Measurements from ENCODE around the gene IDH3A. TPM values are rescaled to one million over a fixed set of nuclear protein-coding genes. Genes with fewer than 3 reads are reported as not detected.
"Not testable (repeated sequence)": the region's sequence is repeated elsewhere in the genome, so short reads cannot be mapped to it uniquely, and the experiment has no call there.

Gene IDH3A
- total RNA-seq, 1 donor from 2014 or later: 40.2 TPM

GRCh38 chr15:78146425-78147154 is 2.6 kb upstream of the IDH3A start:
- H3K4me3 Mint-ChIP-seq (ENCODE audit: unreplicated experiment): no peak overlapping the region
- H3K36me3 Mint-ChIP-seq (ENCODE audit: unreplicated experiment): no peaks in the 10 kb centered on the region
- H3K4me1 Mint-ChIP-seq (ENCODE audit: low read depth, unreplicated experiment): peaks cover 5% of the 10 kb centered on the region
- H3K9me3 Mint-ChIP-seq (ENCODE audit: unreplicated experiment): peaks cover 7% of the 10 kb centered on the region
- peaks cover 8% of the 10 kb centered on the region for H3K27me3 Mint-ChIP-seq (ENCODE audit: unreplicated experiment)
- H3K27ac Mint-ChIP-seq (ENCODE audit: unreplicated experiment): no peak overlapping the region
- DNase-seq: no peak
- TF ChIP-seq CTCF (IDR thresholded peaks at IDR 0.05; ENCODE audit: partially characterized antibody, unreplicated experiment): no peak

GRCh38 chr15:78147566-78147965 is 1.6 kb upstream of the IDH3A start:
- no peak for TF ChIP-seq CTCF (IDR thresholded peaks at IDR 0.05; ENCODE audit: partially characterized antibody, unreplicated experiment)
- DNase-seq: no peak
- peaks cover 5% of the 10 kb centered on the region for H3K4me1 Mint-ChIP-seq (ENCODE audit: low read depth, unreplicated experiment)
- H3K27me3 Mint-ChIP-seq (ENCODE audit: unreplicated experiment): peaks cover 8% of the 10 kb centered on the region
- peak overlapping the region; percentile 70 for H3K4me3 Mint-ChIP-seq (ENCODE audit: unreplicated experiment)
- H3K27ac Mint-ChIP-seq (ENCODE audit: unreplicated experiment): no peak overlapping the region
- H3K36me3 Mint-ChIP-seq (ENCODE audit: unreplicated experiment): no peaks in the 10 kb centered on the region
- H3K9me3 Mint-ChIP-seq (ENCODE audit: unreplicated experiment): peaks cover 7% of the 10 kb centered on the region

- Mint-ChIP-seq H3K27ac (ENCODE audit: unreplicated experiment) (peak overlapping the region; percentile 88), H3K4me3 (ENCODE audit: unreplicated experiment) (peak overlapping the region; percentile 96), H3K27me3 (ENCODE audit: unreplicated experiment) (peaks cover 8% of the 10 kb centered on the region), H3K9me3 (ENCODE audit: unreplicated experiment) (peaks cover 7% of the 10 kb centered on the region), H3K4me1 (ENCODE audit: low read depth, unreplicated experiment) (peaks cover 5% of the 10 kb centered on the region), H3K36me3 (ENCODE audit: unreplicated experiment) (no peaks in the 10 kb centered on the region)
- no peak for TF ChIP-seq CTCF (IDR thresholded peaks at IDR 0.05; ENCODE audit: partially characterized antibody, unreplicated experiment)
- DNase-seq: no peak
Measured at GRCh38 chr15:78148392-78149067, 632 bp upstream of the IDH3A start.

- no peaks in the 10 kb centered on the region for H3K36me3 Mint-ChIP-seq (ENCODE audit: unreplicated experiment)
- H3K27ac Mint-ChIP-seq (ENCODE audit: unreplicated experiment): no peak overlapping the region
- peaks cover 8% of the 10 kb centered on the region for H3K27me3 Mint-ChIP-seq (ENCODE audit: unreplicated experiment)
- H3K4me3 Mint-ChIP-seq (ENCODE audit: unreplicated experiment): peak overlapping the region; percentile 88
- no peak for DNase-seq
- TF ChIP-seq CTCF (IDR thresholded peaks at IDR 0.05; ENCODE audit: partially characterized antibody, unreplicated experiment): no peak
- H3K4me1 Mint-ChIP-seq (ENCODE audit: low read depth, unreplicated experiment): peaks cover 5% of the 10 kb centered on the region
- peaks cover 7% of the 10 kb centered on the region for H3K9me3 Mint-ChIP-seq (ENCODE audit: unreplicated experiment)
Measured at GRCh38 chr15:78149805-78150751, 916 bp downstream of the IDH3A start.

- DNase-seq; H3K9me3 Mint-ChIP-seq (ENCODE audit: unreplicated experiment); H3K4me1 Mint-ChIP-seq (ENCODE audit: low read depth, unreplicated experiment); H3K4me3 Mint-ChIP-seq (ENCODE audit: unreplicated experiment); H3K36me3 Mint-ChIP-seq (ENCODE audit: unreplicated experiment); H3K27me3 Mint-ChIP-seq (ENCODE audit: unreplicated experiment); H3K27ac Mint-ChIP-seq (ENCODE audit: unreplicated experiment): not testable (repeated sequence)
Measured at GRCh38 chr15:78151075-78151474, 1.9 kb downstream of the IDH3A start.

Measured in glutamatergic neuron (in vitro differentiated cells).